ENCODE data around the gene NELFB. TPM values are rescaled to one million over a fixed set of nuclear protein-coding genes. Genes with fewer than 3 reads are reported as not detected.

NELFB gene
- total and polyA plus RNA-seq, 9 of the 15 experiments (the other 6 are each of a cell fraction or from before 2014, with no cell fraction given): 0.24 to 84.0 (median 29.7) TPM

DNA sequence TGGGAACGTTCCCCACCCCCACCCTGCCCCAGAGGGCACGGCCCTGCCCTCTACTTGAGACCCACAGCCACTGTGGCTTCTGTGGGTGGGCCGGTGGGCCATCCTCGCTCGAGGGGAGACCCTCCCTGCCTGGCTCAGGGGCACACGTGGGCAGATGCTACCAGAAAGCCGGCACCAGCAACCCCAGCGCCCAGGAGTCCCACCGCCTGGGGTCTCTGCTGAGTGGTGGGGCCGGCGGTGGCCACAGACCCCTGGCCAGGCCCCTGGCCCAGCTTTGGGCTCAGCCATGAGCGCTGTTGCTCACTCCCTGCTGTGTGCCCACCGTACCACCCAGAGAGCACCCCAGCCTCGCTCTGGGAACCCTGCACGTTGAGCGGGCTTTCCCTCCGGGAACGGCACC, 63.5 kb downstream of the NELFB start:
- peak overlapping the region in 1 of 2 experiments; percentile 24; a peak in 1 of 4 replicates for H3K9ac ChIP-seq (ENCODE audit: insufficient read depth in 1 of 2, low read depth in 2 of 2, low read length in 2 of 2)
- H2AFZ ChIP-seq (ENCODE audit: low read depth, low read length): no peak overlapping the region
- in situ Hi-C loops (cut with MboI) (no loop called here), intact Hi-C loops (cut with micrococcal nuclease) (no loop called here)
- no peaks in the 10 kb centered on the region for H3K27me3 ChIP-seq (ENCODE audit: control insufficient read depth in 2 of 2, insufficient read depth in 2 of 2, low read length in 2 of 2)
- ATAC-seq (no peak), DNase-seq (ENCODE audit: extremely low read depth in 1 of 4, low spot score in 3 of 4) (no peak), FAIRE-seq (no peak)
- no peak overlapping the region for H3K4me2 ChIP-seq (ENCODE audit: insufficient read depth, low read length)
- ChIA-PET CTCF (ENCODE audit: low intra/inter-chr PET ratio) (no interaction called here), POLR2A (interaction anchor here (0.7 kb wide), 1 partner anchor 41 kb away, joined by 3 read pairs; the partner anchor contains the start of gene TOR4A)
- H3K4me3 ChIP-seq: no peak overlapping the region
- peaks cover 6 to 75% of the 10 kb centered on the region in 2 experiments for H3K4me1 ChIP-seq (replicated peaks in 1 of 2; ENCODE audit: control insufficient read depth in 2 of 2, insufficient read depth in 2 of 2, low read length in 2 of 2)
- H3K27ac ChIP-seq (ENCODE audit: extremely low read depth, low read depth, low read length): no peak overlapping the region
- H3K36me3 ChIP-seq (ENCODE audit: control insufficient read depth, insufficient read depth, low read length): no peaks in the 10 kb centered on the region
- no peaks in the 10 kb centered on the region for H3K9me3 ChIP-seq (replicated peaks; ENCODE audit: control insufficient read depth, insufficient read depth, low read depth, low read length)
- 48% methylated on average over 17 of the region's 18 CpGs for WGBS (ENCODE audit: insufficient coverage, low coverage, missing lambda C conversion rate)
- TF ChIP-seq MITF (IDR thresholded peaks at IDR 0.05): no peak
- no peak for TF ChIP-seq ZKSCAN8 (CRISPR knock-in tag; IDR thresholded peaks at IDR 0.05)
- TF ChIP-seq MAFF (IDR thresholded peaks at IDR 0.05; ENCODE audit: low read length): no peak
- no peak for TF ChIP-seq MAZ (CRISPR knock-in tag; conservative IDR thresholded peaks at IDR 0.05 in 1 of 2, IDR thresholded peaks at IDR 0.05 in 1 of 2)
- no peak for TF ChIP-seq FOSL1 (tag; conservative IDR thresholded peaks at IDR 0.05)
- TF ChIP-seq ZNF143 (CRISPR knock-in tag; IDR thresholded peaks at IDR 0.05): no peak
- no peak for TF ChIP-seq ZNF445 (CRISPR knock-in tag; IDR thresholded peaks at IDR 0.05; ENCODE audit: low read depth)
- TF ChIP-seq RBM17 (IDR thresholded peaks at IDR 0.05; ENCODE audit: borderline replicate concordance, low read depth, low read length): no peak
- TF ChIP-seq KDM1A (IDR thresholded peaks at IDR 0.05): no peak
- no peaks in the 10 kb centered on the region for H3K9me1 ChIP-seq (ENCODE audit: control insufficient read depth, insufficient read depth, low read length)
- H3K79me2 ChIP-seq (ENCODE audit: control insufficient read depth, insufficient read depth, low read length): no peaks in the 10 kb centered on the region
- no peaks in the 10 kb centered on the region for H4K20me1 ChIP-seq (replicated peaks; ENCODE audit: control insufficient read depth, insufficient read depth, low read length)
- BruUV-seq (replicated peaks): no TSS peak
